Midbrain (tissue), 1 donor: ENCODE measurements around the gene DUS4L.

Experiments used
- DNase-seq: peaks from one replicate; lab custom pipeline; 2025; lab: John Stamatoyannopoulos, UW

The DUS4L gene

GRCh38 chr7:107615910-107616680 lies 52.3 kb downstream of the DUS4L start:
- no peak for DNase-seq

DNA sequence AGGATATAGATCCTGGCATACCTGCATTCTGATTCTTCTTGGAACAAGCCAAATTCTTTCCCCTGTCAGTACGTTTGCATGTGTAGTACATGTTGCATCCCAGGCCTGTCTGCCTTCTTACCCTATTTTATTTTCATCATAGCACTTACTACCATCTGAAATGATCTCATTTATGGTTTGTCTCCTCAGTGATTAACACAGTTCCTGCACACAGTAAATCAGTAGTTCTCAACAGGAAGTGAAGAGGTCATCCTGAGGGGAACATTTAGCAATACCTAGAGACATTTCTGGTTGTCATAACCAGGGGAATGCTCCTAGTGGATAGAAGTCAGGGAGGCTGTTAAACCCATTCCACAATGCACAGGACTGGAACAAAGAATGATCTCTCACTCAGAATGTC lies 58.7 kb downstream of the DUS4L start:
- no peak for DNase-seq

DNA sequence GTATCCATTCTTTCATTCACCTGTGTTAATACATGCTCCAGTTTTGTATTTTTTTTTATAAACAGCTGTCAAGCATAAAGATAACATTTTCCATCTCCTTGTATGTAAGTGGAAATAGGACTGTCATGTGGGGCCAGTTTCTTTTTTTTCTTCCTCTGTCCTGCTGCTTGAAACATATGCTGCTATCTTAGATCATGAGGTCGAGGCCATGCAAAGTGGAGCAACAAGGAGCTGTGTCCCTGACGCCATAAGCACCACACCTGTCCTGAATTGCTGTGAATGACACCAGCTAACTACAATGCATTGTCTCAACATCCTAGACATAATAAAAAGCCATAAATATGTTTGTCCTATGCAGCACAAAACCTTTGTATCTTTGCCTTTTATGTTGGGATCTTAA lies 59.1 kb downstream of the DUS4L start:
- DNase-seq = no peak

GRCh38 chr7:107627002-107627401 lies 63.2 kb downstream of the DUS4L start:
- no peak for DNase-seq
